ENCODE results near the gene NPRL2.

Gene NPRL2

DNA sequence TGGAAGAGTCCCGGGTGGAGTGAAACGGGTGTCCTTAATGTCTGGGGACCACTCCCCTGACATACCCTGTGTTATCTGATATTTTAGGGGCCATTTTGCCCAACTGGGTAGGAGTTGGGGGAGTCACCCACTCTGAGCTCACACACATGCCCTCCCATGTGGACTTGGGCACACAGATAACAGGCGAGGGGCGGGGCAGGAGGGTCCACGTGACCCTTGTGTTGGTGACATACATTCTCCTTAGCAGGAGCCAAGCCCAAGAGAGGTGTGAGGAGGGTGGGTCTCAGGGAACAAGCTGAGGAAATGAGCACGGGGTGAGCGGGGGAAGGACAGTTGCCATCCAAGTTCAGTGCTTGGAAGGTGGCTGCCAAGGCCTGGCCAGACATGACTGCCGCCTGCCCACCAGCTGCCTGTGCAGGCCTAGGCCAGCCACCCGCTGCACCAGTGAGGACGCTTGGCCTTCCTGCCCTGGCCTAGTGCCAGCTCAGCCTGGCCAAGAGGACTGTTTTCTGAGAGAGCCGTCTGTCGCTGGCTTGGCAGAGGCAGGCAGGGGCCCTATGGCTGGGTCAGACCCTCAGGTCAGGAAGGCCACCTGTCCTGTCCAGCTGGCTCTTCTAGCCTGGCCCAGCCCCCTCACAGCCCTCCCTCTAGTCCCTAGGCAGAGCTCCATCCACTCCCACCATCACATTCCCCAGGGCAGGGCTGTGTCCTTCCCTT is 40.1 kb upstream of the NPRL2 start:
- H3K36me3 ChIP-seq, result no peaks in the 10 kb centered on the region
- no peak overlapping the region for H3K4me3 ChIP-seq
- H3K9me3 ChIP-seq, result no peaks in the 10 kb centered on the region
- H3K27ac ChIP-seq, result peak overlapping the region; percentile 34 to 60
- DNase-seq, result peak; percentile 48 to 77
- no peaks in the 10 kb centered on the region for H3K27me3 ChIP-seq
- peaks cover 0 to 36% (median 17%) of the 10 kb centered on the region in 4 donors for H3K4me1 ChIP-seq
- intact Hi-C loops (cut with DNase I; ENCODE audit: low total_unique reads), result no loop called here
- TF ChIP-seq, protein P1, sequence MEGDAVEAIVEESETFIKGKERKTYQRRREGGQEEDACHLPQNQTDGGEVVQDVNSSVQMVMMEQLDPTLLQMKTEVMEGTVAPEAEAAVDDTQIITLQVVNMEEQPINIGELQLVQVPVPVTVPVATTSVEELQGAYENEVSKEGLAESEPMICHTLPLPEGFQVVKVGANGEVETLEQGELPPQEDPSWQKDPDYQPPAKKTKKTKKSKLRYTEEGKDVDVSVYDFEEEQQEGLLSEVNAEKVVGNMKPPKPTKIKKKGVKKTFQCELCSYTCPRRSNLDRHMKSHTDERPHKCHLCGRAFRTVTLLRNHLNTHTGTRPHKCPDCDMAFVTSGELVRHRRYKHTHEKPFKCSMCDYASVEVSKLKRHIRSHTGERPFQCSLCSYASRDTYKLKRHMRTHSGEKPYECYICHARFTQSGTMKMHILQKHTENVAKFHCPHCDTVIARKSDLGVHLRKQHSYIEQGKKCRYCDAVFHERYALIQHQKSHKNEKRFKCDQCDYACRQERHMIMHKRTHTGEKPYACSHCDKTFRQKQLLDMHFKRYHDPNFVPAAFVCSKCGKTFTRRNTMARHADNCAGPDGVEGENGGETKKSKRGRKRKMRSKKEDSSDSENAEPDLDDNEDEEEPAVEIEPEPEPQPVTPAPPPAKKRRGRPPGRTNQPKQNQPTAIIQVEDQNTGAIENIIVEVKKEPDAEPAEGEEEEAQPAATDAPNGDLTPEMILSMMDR (IDR thresholded peaks at IDR 0.05), result no peak

DNA sequence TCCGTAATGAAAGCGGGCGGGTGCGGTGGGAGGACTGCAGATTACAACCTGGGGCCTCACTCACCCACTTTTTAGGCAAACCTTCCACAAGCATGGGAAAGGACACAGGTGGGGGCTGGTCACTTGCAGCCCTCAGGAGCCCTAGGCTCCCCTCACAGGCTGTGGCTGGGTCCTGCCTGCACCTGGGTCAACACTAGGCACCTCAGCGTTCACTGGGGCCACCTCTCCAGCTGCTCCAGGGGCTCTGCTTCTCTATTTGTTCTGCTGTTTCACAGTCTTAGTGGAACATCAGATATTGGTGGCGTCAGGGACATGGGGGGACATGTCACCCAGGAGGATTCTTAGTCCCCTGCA is 38.8 kb upstream of the NPRL2 start:
- H3K36me3 ChIP-seq, result no peaks in the 10 kb centered on the region
- H3K9me3 ChIP-seq, result no peaks in the 10 kb centered on the region
- H3K4me3 ChIP-seq, result no peak overlapping the region
- DNase-seq, result no peak
- peaks cover 0 to 36% (median 17%) of the 10 kb centered on the region in 4 donors for H3K4me1 ChIP-seq
- no peaks in the 10 kb centered on the region for H3K27me3 ChIP-seq
- no peak overlapping the region for H3K27ac ChIP-seq
- intact Hi-C loops (cut with DNase I; ENCODE audit: low total_unique reads), result loop anchor here (2.0 kb wide), 1 partner anchor 73 kb away; no protein-coding TSS in a partner anchor
- TF ChIP-seq, protein P1 (IDR thresholded peaks at IDR 0.05), result no peak

DNA sequence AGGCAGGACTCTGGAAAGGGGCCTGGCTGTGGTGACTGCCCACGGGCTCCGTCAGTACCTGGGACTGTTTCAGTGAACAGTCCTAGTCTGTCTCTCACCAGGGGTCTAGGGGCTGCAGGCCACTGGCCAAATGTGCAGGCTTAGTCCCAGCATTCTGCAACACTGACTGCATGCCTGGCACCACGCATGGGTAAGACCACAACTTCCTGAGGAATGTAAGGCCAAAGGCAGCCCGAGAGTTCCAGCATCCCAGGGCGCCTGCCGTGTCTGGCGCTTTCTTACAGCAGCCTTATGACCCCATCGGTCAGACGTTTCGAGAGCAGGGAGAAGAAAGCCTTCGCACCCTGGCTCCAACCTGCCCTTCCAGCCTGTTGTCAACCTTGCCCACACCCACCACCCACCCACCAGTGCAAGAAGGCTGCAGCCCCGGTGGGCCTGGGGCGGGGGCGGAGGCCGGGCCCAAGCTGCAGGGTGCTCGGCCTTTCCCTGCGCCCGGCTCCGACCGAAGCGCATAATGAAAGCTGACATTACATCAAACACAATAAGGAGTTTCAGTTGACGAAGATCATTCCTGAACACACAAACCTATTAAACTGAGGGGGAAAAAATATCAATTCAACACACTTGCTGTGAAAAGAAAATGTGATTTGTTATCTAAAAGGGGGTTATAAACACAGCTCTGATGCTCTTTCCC is 38.3 kb upstream of the NPRL2 start:
- DNase-seq, result no peak
- TF ChIP-seq, protein P1 (IDR thresholded peaks at IDR 0.05), result no peak
- H3K4me1 ChIP-seq, result peaks cover 0 to 36% (median 17%) of the 10 kb centered on the region in 4 donors
- H3K27ac ChIP-seq, result no peak overlapping the region
- no peaks in the 10 kb centered on the region for H3K36me3 ChIP-seq
- H3K4me3 ChIP-seq, result no peak overlapping the region
- no peaks in the 10 kb centered on the region for H3K9me3 ChIP-seq
- H3K27me3 ChIP-seq, result no peaks in the 10 kb centered on the region
- intact Hi-C loops (cut with DNase I; ENCODE audit: low total_unique reads), result loop anchor here (2.0 kb wide), 1 partner anchor 74 kb away; no protein-coding TSS in a partner anchor

- H3K4me3 ChIP-seq, result no peak overlapping the region
- intact Hi-C loops (cut with DNase I; ENCODE audit: low total_unique reads), result loop anchor here (2.0 kb wide), 1 partner anchor 75 kb away; no protein-coding TSS in a partner anchor
- H3K9me3 ChIP-seq, result no peaks in the 10 kb centered on the region
- no peak for DNase-seq
- H3K4me1 ChIP-seq, result peaks cover 0 to 35% (median 20%) of the 10 kb centered on the region in 4 donors
- no peaks in the 10 kb centered on the region for H3K27me3 ChIP-seq
- H3K36me3 ChIP-seq, result no peaks in the 10 kb centered on the region
- TF ChIP-seq, protein P1 (IDR thresholded peaks at IDR 0.05), result no peak
- no peak overlapping the region for H3K27ac ChIP-seq
Observed at GRCh38 chr3:50388016-50388719, 37.6 kb upstream of the NPRL2 start.

- no peaks in the 10 kb centered on the region for H3K36me3 ChIP-seq
- TF ChIP-seq, protein P1 (IDR thresholded peaks at IDR 0.05), result no peak
- H3K4me1 ChIP-seq, result peaks cover 0 to 24% (median 19%) of the 10 kb centered on the region in 4 donors
- intact Hi-C loops (cut with DNase I; ENCODE audit: low total_unique reads), result no loop called here
- H3K9me3 ChIP-seq, result no peaks in the 10 kb centered on the region
- H3K27me3 ChIP-seq, result no peaks in the 10 kb centered on the region
- H3K4me3 ChIP-seq, result no peak overlapping the region
- no peak overlapping the region for H3K27ac ChIP-seq
- no peak for DNase-seq
Observed at GRCh38 chr3:50385754-50386153, 35.2 kb upstream of the NPRL2 start.
